Breast epithelium (tissue), 3 donors: ENCODE data around the gene CMTM4.

Experiments
- POLR2A ChIP-seq: fragments of 450-650 bp; IDR thresholded peaks from one replicate; pipeline ENCODE4 v1.6.1; 2016; ENCODE audit warnings: antibody characterized with exemption, mild to moderate bottlenecking, moderate library complexity
- TF ChIP-seq, protein P1 (sequence below), 3 donors: fragments of 450-650 bp; IDR thresholded peaks; one replicate each; pipeline ENCODE4 v1.5.1; 2016 to 2017; ENCODE audit warnings: antibody characterized with exemption in 3 of 3, mild to moderate bottlenecking in 3 of 3, moderate library complexity in 3 of 3

DNA sequence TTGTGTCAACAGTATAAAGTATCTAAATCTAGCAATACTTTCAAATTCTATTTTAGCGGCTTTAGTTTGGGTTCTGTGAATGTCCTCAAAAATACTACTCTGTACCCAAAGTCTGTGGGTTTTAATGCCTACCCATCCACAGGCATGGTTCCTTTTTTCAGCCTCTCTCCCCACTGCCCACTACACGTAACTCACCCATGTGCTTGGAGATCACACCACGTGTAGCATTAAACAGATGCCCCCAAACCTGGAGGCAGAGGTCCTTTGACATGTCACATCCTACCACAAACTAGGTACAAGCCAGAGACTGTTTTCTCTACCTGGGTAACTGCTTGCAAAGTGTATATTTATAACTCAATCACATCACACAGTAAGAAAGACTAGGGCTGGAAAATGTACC is 49.5 kb upstream of the CMTM4 start:
- TF ChIP-seq, protein P1, sequence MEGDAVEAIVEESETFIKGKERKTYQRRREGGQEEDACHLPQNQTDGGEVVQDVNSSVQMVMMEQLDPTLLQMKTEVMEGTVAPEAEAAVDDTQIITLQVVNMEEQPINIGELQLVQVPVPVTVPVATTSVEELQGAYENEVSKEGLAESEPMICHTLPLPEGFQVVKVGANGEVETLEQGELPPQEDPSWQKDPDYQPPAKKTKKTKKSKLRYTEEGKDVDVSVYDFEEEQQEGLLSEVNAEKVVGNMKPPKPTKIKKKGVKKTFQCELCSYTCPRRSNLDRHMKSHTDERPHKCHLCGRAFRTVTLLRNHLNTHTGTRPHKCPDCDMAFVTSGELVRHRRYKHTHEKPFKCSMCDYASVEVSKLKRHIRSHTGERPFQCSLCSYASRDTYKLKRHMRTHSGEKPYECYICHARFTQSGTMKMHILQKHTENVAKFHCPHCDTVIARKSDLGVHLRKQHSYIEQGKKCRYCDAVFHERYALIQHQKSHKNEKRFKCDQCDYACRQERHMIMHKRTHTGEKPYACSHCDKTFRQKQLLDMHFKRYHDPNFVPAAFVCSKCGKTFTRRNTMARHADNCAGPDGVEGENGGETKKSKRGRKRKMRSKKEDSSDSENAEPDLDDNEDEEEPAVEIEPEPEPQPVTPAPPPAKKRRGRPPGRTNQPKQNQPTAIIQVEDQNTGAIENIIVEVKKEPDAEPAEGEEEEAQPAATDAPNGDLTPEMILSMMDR (IDR thresholded peaks at IDR 0.05): no peak
- TF ChIP-seq POLR2A: no peak
